Heart right ventricle (tissue), 16 donors: ENCODE measurements around the gene DDX10. TPM values are rescaled to one million over a fixed set of nuclear protein-coding genes. Genes with fewer than 3 reads are reported as not detected.

Experiments
- ATAC-seq, 8 donors: fragments of 200-7000 bp; cut with Tn5 transposase; one replicate each; pipeline ENCODE4 v1.9.1; 2020; ENCODE audit warnings: mild to moderate bottlenecking in 8 of 8, moderate library complexity in 8 of 8, moderate number of reproducible peaks in 1 of 8
- DNase-seq, 2 donors: peaks; one replicate each; pipeline ENCODE4 v3.0.0-alpha.2; 2020
- H3K27ac ChIP-seq, 10 donors: fragments of 200-600 bp; sonication (generic) in 2 of 10; one replicate each; pipeline versions ENCODE4 v1.5.0 to v1.8.0; 2020 to 2022; ENCODE audit warnings: mild to moderate bottlenecking in 3 of 10
- H3K27me3 ChIP-seq, 7 donors: fragments of 200-600 bp; one replicate each; pipeline ENCODE4 v1.8.0; 2021 to 2022; ENCODE audit warnings: mild to moderate bottlenecking in 2 of 7
- H3K36me3 ChIP-seq, 9 donors: fragments of 200-600 bp; sonication (generic) in 1 of 9; one replicate each; pipeline versions ENCODE4 v1.5.0 to v1.8.0; 2020 to 2022; ENCODE audit warnings: mild to moderate bottlenecking in 2 of 9
- H3K4me1 ChIP-seq, 9 donors: fragments of 200-600 bp; sonication (generic) in 1 of 9; one replicate each; pipeline versions ENCODE4 v1.5.0 to v1.8.0; 2020 to 2022; ENCODE audit warnings: mild to moderate bottlenecking in 4 of 9
- H3K4me3 ChIP-seq, 10 donors: fragments of 200-600 bp; sonication (generic) in 2 of 10; one replicate each; pipeline versions ENCODE4 v1.5.0 to v1.8.0; 2020 to 2022; ENCODE audit warnings: mild to moderate bottlenecking in 7 of 10, moderate library complexity in 2 of 10
- H3K9me3 ChIP-seq, 11 donors: fragments of 200-600 bp in 10 of 11; sonication (generic) in 2 of 11; one replicate each; pipeline versions ENCODE4 v1.5.0 to v1.8.0; 2013 to 2022; ENCODE audit warnings: mild to moderate bottlenecking in 2 of 11, control low read depth in 1 of 11, moderate library complexity in 1 of 11
- CTCF ChIP-seq, 9 donors: fragments of 200-600 bp; sonication (generic) in 2 of 9; IDR thresholded peaks; one replicate each; pipeline versions ENCODE4 v1.5.0 to v1.8.0; 2021 to 2022; ENCODE audit warnings: antibody characterized with exemption in 9 of 9, mild to moderate bottlenecking in 5 of 9, moderate library complexity in 1 of 9
- WGBS, 2 donors: extraction: QIAGEN DNeasy Blood & Tissue Kit; methylation state at CpG; one replicate each; pipeline ENCODE4 v1.1.7; 2013; ENCODE audit warnings: inconsistent platforms in 1 of 2; 5-methylcytosine and 5-hydroxymethylcytosine counted together
- intact Hi-C, 10 donors: fragments of 100-400 bp; cut with DNase I; formaldehyde crosslinking; loops; one replicate each; pipeline versions ENCODE4 v1.11.1 to v1.14.2; 2022
- polyA plus RNA-seq, 2 donors: library from polyadenylated mRNA; stranded (reverse); fragments of 200-250 nt; gene quantifications; one replicate each; pipeline ENCODE4 v1.2.3, GENCODE V29; 2013
- total RNA-seq, 10 donors: library from RNA; stranded (reverse); fragmentation: NEBNext Ultra II Directional in 3 of 10; extraction: Animal tissue kit (Norgen Biotek cat#: 25700) in 3 of 10; gene quantifications; one replicate each; pipeline versions ENCODE4 v1.2.1 to v1.2.4, GENCODE V29; 2021 to 2023
- donor health status: Arrhythmogenic right ventricular cardiomyopathy.
- donor health status: ischemic (EF 13 %, LVEDD 7.1; RV severe dilation, severe dysfunction).
- donor health status: healthy with polysubstance abuse.
- donor health status: DM: no; HTN: yes; CAD: no.
- donor health status: DM: no; HTN: no; CAD: no.
- donor health status: ischemic (EF 25% LVEDD 6.9; RV normal size, moderate dysfunction).
- donor health status: ischemic (EF 25% LVEDD 5.7; RV mildly dilated, moderate dysfunction).
- donor health status: healthy.
- donor health status: DM: yes; HTN: yes; CAD: no.
- donor health status: Ischemic cardiomyopathy.
- donor health status: ischemic (EF 35%, LVEDD 5.7; RV mildly dilated, moderate dysfunction).
- donor health status: nonischemic (EF 11% LVEDD 7.7; RV severe dilation, severe dysfunction).
- donor health status: DM: yes; HTN: yes; CAD: no.
- donor health status: PGD.
- donor health status: ischemic (EF 29% LVEDD 5.4; RV normal size, mild dysfunction).
- donor health status: nonischemic (EF 23%, LVEDD 6.1; RV moderate dilation, normal function).

DDX10 gene
- total and polyA plus RNA-seq, 12 donors: 9.3 to 15.3 (median 11.5) TPM

- no peak for TF ChIP-seq CTCF (IDR thresholded peaks at IDR 0.05)
- ATAC-seq (no peak), DNase-seq (no peak)
- intact Hi-C loops: no loop called here
- Histone ChIP-seq H3K4me1 (peaks cover 0 to 17% (median 7%) of the 10 kb centered on the region in 9 donors), H3K9me3 (no peaks in the 10 kb centered on the region), H3K27me3 (no peaks in the 10 kb centered on the region), H3K27ac (no peak overlapping the region), H3K36me3 (no peaks in the 10 kb centered on the region), H3K4me3 (no peak overlapping the region)
- WGBS, 2 donors: 98 to 100% methylated on average over 3 of the region's 5 CpGs
Measured at GRCh38 chr11:108909041-108909440, 244.2 kb downstream of the DDX10 start.

GRCh38 chr11:108909921-108910320, 245.1 kb downstream of the DDX10 start:
- no peak for TF ChIP-seq CTCF (IDR thresholded peaks at IDR 0.05)
- H3K27ac ChIP-seq: no peak overlapping the region
- ATAC-seq: no peak
- intact Hi-C loops: no loop called here
- no peak for DNase-seq
- H3K9me3 ChIP-seq: no peaks in the 10 kb centered on the region
- peaks cover 0 to 13% (median 7%) of the 10 kb centered on the region in 9 donors for H3K4me1 ChIP-seq
- 93 to 95% methylated on average over 3 of the region's 3 CpGs for WGBS, 2 donors
- no peaks in the 10 kb centered on the region for H3K36me3 ChIP-seq
- H3K27me3 ChIP-seq: no peaks in the 10 kb centered on the region
- no peak overlapping the region for H3K4me3 ChIP-seq

- H3K27me3 ChIP-seq: no peaks in the 10 kb centered on the region
- ATAC-seq: no peak
- intact Hi-C loops: no loop called here
- H3K9me3 ChIP-seq: no peaks in the 10 kb centered on the region
- H3K27ac ChIP-seq: no peak overlapping the region
- no peak for TF ChIP-seq CTCF (IDR thresholded peaks at IDR 0.05)
- peaks cover 0 to 6% (median 0%) of the 10 kb centered on the region in 9 donors for H3K4me1 ChIP-seq
- DNase-seq: no peak
- H3K36me3 ChIP-seq: no peaks in the 10 kb centered on the region
- no peak overlapping the region for H3K4me3 ChIP-seq
- 91 to 97% methylated on average over 1 of the region's 1 CpG for WGBS, 2 donors
Measured at GRCh38 chr11:108912581-108912980, 247.7 kb downstream of the DDX10 start.

- 77 to 78% methylated on average over 4 of the region's 4 CpGs for WGBS, 2 donors
- DNase-seq: no peak
- no peak for ATAC-seq
- TF ChIP-seq CTCF (IDR thresholded peaks at IDR 0.05): no peak
- H3K27ac ChIP-seq: no peak overlapping the region
- H3K4me3 ChIP-seq: no peak overlapping the region
- H3K9me3 ChIP-seq: no peaks in the 10 kb centered on the region
- peaks cover 0 to 5% (median 0%) of the 10 kb centered on the region in 9 donors for H3K36me3 ChIP-seq
- peaks cover 0 to 6% (median 0%) of the 10 kb centered on the region in 9 donors for H3K4me1 ChIP-seq
- intact Hi-C loops: no loop called here
- no peaks in the 10 kb centered on the region for H3K27me3 ChIP-seq
Measured at GRCh38 chr11:108913204-108913603, 248.3 kb downstream of the DDX10 start.
